ENCODE results near the gene AHI1.
A peak's percentile ranks its signal among the peaks of the same experiment; 100 is the strongest.

AHI1 gene

GRCh38 chr6:135323979-135324378, 173.6 kb downstream of the AHI1 start:
- DNase-seq = no peak

- DNase-seq = peak; percentile 76 to 77
These were observed 174.3 kb downstream of the AHI1 start for GRCh38 chr6:135323202-135323668.

- no peak for DNase-seq
These were observed 174.9 kb downstream of the AHI1 start for GRCh38 chr6:135322427-135323201.

GRCh38 chr6:135320721-135321621, 176.6 kb downstream of the AHI1 start:
- no peak for DNase-seq

- no peak for DNase-seq
These were observed 177.7 kb downstream of the AHI1 start for GRCh38 chr6:135319819-135320218.

GRCh38 chr6:135318738-135319469, 178.6 kb downstream of the AHI1 start:
- no peak for DNase-seq

- DNase-seq = no peak
These were observed 183.0 kb downstream of the AHI1 start for GRCh38 chr6:135314543-135314942.

- no peak for DNase-seq
These were observed 185.9 kb downstream of the AHI1 start for GRCh38 chr6:135311446-135312200.

- peak; percentile 38 to 54 for DNase-seq
These were observed 187.2 kb downstream of the AHI1 start for GRCh38 chr6:135310291-135310690.

- peak; percentile 79 to 80 for DNase-seq
These were observed 190.7 kb downstream of the AHI1 start for GRCh38 chr6:135306740-135307420.

- DNase-seq = no peak
These were observed 191.4 kb downstream of the AHI1 start for GRCh38 chr6:135306166-135306565.

- no peak for DNase-seq
These were observed 191.9 kb downstream of the AHI1 start for GRCh38 chr6:135305684-135306083.

- no peak for DNase-seq
These were observed 192.7 kb downstream of the AHI1 start for GRCh38 chr6:135304883-135305282.

GRCh38 chr6:135301304-135301703, 196.2 kb downstream of the AHI1 start:
- no peak for DNase-seq

GRCh38 chr6:135300576-135300975, 197.0 kb downstream of the AHI1 start:
- DNase-seq = no peak

- no peak for DNase-seq
These were observed 198.3 kb downstream of the AHI1 start for GRCh38 chr6:135299256-135299655.

- no peak for DNase-seq
These were observed 199.1 kb downstream of the AHI1 start for GRCh38 chr6:135298455-135298854.

GRCh38 chr6:135296715-135297114, 200.8 kb downstream of the AHI1 start:
- DNase-seq = no peak

GRCh38 chr6:135295085-135295484, 202.5 kb downstream of the AHI1 start:
- no peak for DNase-seq

- DNase-seq = no peak
These were observed 206.1 kb downstream of the AHI1 start for GRCh38 chr6:135291288-135292076.

- no peak for DNase-seq
These were observed 207.7 kb downstream of the AHI1 start for GRCh38 chr6:135289816-135290215.
